GM10266 (cell line): ENCODE data around the gene ITGB7.

Experiments used
- DNase-seq: peaks from one replicate; pipeline ENCODE4 v3.0.0; 2012; ENCODE audit errors: extremely low spot score
- CTCF ChIP-seq: IDR thresholded peaks from 2 replicates; pipeline ENCODE4 v1.5.1; 2012; ENCODE audit warnings: mild to moderate bottlenecking, low read depth; ENCODE audit not compliant: control insufficient read depth, insufficient read depth; ENCODE audit errors: missing control alignments

ITGB7 gene

GRCh38 chr12:53245286-53245685, 38.2 kb upstream of the ITGB7 start:
- TF ChIP-seq CTCF, result no peak
- no peak for DNase-seq

DNA sequence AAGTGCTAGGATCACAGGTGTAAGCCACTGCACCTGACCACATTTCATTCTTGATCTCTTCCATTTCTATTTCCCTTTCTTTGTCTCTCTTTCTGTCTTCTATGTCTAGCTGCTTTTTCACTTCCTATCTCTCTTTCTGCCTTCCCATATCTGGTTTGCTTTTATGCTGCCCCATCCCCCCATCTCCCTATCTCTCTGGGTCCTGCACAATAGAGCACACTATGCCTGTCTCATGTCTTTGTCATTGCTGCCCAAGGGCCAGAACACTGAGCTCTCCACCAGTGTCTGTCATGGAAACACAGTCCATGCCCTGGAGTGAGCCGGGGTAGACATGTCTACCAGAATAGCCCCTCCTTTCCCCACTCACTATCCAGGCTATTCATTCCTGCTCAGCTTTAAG, 37.3 kb upstream of the ITGB7 start:
- TF ChIP-seq CTCF, result no peak
- DNase-seq, result no peak

GRCh38 chr12:53241623-53242412, 34.8 kb upstream of the ITGB7 start:
- DNase-seq, result no peak
- TF ChIP-seq CTCF, result no peak

GRCh38 chr12:53239643-53240258, 32.7 kb upstream of the ITGB7 start:
- no peak for DNase-seq
- TF ChIP-seq CTCF, result no peak

DNA sequence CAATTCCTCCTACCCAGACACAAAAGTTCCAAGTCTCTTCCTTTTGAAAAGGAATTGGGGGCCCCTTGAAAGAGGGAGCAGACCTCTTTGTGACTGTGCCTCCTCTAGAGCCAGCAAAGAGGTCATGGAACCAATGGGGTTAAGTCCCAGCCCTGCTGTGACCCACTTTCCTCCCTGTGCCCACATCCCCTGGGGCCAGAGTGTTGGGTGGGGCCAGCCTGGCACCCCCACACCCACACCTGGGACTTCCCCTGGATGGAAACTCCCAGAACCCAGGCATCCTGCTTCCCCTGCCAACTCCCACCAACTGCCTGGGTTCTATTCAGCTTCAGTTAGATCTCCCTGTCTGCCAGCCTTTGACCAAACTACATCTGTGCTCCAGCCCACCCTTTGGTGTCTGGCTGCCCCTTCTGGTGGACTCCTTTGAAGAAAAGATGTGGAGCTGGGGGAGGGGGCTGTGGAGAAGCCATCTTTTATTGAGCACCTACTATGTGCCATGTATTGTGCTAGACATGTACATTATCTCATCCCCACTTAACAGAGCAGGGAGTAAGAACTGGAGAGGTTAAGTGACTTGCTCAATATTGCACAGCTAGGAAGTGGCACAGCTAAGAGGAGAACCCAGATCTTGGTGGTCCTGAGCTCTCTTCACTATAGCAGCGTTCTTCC, 29.5 kb upstream of the ITGB7 start:
- no peak for DNase-seq
- TF ChIP-seq CTCF, result no peak

DNA sequence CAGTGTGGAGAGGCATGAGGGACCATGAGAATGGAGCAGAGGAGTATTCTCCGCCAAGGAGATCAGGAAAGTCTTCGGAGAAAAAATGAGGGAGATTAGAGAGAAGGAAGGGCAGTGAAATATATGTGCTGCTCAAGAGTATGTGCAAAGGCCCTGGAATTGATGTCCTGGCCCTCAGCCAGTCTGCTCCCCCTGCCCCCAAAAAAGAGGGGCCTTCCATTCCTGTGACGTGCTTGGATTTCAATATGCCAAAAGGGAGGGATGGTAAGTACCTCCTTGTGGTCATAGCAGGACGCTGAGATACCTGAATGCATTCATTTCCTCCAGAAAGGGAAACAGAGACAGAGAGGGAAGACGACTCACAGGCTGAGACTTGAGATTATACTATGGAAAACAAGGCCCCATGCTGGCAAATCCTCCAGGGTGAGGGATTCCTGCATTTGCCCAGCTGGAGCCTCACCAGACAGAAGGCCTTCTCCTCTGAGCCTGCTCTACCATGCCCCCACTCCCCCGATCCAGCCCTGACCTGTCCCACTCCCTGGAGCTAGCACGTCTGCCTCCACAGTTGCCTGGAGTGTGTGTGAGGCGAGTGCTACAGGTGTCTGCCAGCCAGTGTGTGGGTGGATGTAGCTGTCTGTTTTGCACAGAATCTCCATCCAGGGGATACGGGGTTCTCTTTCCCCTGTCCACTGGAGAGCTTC, 28.8 kb upstream of the ITGB7 start:
- DNase-seq, result no peak
- TF ChIP-seq CTCF, result no peak
